ENCODE data around the gene RFT1. TPM values are rescaled to one million over a fixed set of nuclear protein-coding genes. Genes with fewer than 3 reads are reported as not detected.

Gene RFT1
- total and polyA plus RNA-seq, 2 of the 13 experiments (the other 11 are each of a cell fraction or from before 2014, with no cell fraction given): 23.2 to 37.0 TPM

GRCh38 chr3:53179580-53179979, 49.3 kb upstream of the RFT1 start:
- Histone ChIP-seq H4K20me1 (ENCODE audit: insufficient read depth, low read length) (no peaks in the 10 kb centered on the region), H3K9ac (ENCODE audit: insufficient read depth, low read depth, low read length) (no peak overlapping the region), H3K27me3 (ENCODE audit: control insufficient read depth in 1 of 2, insufficient read depth in 2 of 2, low read length in 2 of 2) (no peaks in the 10 kb centered on the region), H2AFZ (ENCODE audit: low read length) (no peak overlapping the region), H3K27ac (ENCODE audit: extremely low read length, insufficient read depth, low read length) (no peak overlapping the region), H3K4me2 (ENCODE audit: low read depth, low read length) (no peak overlapping the region), H3K79me2 (ENCODE audit: insufficient read depth, low read length) (no peaks in the 10 kb centered on the region), H3K4me3 (replicated peaks in 1 of 3; ENCODE audit: insufficient read depth in 1 of 3, low read depth in 2 of 3, low read length in 3 of 3) (no peak overlapping the region), H3K36me3 (replicated peaks in 1 of 2; ENCODE audit: control insufficient read depth in 1 of 2, insufficient read depth in 2 of 2, low read length in 2 of 2) (peaks cover 21 to 52% of the 10 kb centered on the region in 2 experiments; a peak in 4 of 5 replicates), H3K4me1 (ENCODE audit: insufficient read depth, low read length) (no peaks in the 10 kb centered on the region), H3K9me3 (ENCODE audit: low read length) (no peaks in the 10 kb centered on the region)
- WGBS (ENCODE audit: low lambda C conversion rate): 96% methylated on average over 14 of the region's 20 CpGs
- BruUV-seq (replicated peaks): no TSS peak
- FAIRE-seq (no peak), DNase-seq (ENCODE audit: low spot score) (no peak), ATAC-seq (no peak)
- ChIA-PET POLR2A (no interaction called here), CTCF (ENCODE audit: low intra/inter-chr PET ratio, low total read pairs) (no interaction called here)
- intact Hi-C loops (cut with micrococcal nuclease; ENCODE audit: unreplicated experiment) (no loop called here), in situ Hi-C loops (cut with HindIII; ENCODE audit: extremely low pct_ligation_motif_present, low pct_unique_long_range_greater_than_20kb) (no loop called here)
- no peak for TF ChIP-seq NFE2L1 (CRISPR knock-in tag; IDR thresholded peaks at IDR 0.05; ENCODE audit: borderline replicate concordance)
- peak; percentile 49 for TF ChIP-seq AGO2 (optimal IDR thresholded peaks at IDR 0.05; ENCODE audit: low read depth, low read length)

DNA sequence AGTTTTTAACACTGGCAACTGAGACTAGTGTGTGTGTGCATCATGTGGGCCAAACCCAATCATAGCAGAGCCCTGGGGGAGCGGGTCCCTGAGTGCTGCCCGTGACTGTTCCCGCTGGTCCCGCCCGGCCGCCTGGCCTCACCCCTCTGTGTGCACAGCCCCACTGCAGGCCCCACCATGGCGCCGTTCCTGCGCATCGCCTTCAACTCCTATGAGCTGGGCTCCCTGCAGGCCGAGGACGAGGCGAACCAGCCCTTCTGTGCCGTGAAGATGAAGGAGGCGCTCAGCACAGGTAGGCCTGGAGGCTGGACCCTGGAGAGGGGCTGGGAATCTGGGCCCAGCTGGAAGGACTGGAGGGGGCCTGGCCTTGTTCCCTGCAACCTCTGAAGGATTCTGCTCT, 48.0 kb upstream of the RFT1 start:
- no peak overlapping the region for H3K4me2 ChIP-seq (ENCODE audit: low read depth, low read length)
- no peaks in the 10 kb centered on the region for H4K20me1 ChIP-seq (ENCODE audit: insufficient read depth, low read length)
- ChIA-PET CTCF (ENCODE audit: low intra/inter-chr PET ratio, low total read pairs) (no interaction called here), POLR2A (interaction anchor here (1.2 kb wide), 1 partner anchor 15 kb away, joined by 3 read pairs; no protein-coding TSS in a partner anchor)
- TF ChIP-seq IKZF1 (IDR thresholded peaks at IDR 0.05): no peak
- no peak for TF ChIP-seq NR2F1 (CRISPR knock-in tag; IDR thresholded peaks at IDR 0.05)
- peak; percentile 40 for TF ChIP-seq AGO2 (optimal IDR thresholded peaks at IDR 0.05; ENCODE audit: low read depth, low read length)
- intact Hi-C loops (cut with micrococcal nuclease; ENCODE audit: unreplicated experiment) (no loop called here), in situ Hi-C loops (cut with HindIII; ENCODE audit: extremely low pct_ligation_motif_present, low pct_unique_long_range_greater_than_20kb) (no loop called here)
- H3K27ac ChIP-seq (ENCODE audit: extremely low read length, insufficient read depth, low read length): no peak overlapping the region
- no peak overlapping the region for H3K4me3 ChIP-seq (replicated peaks in 1 of 3; ENCODE audit: insufficient read depth in 1 of 3, low read depth in 2 of 3, low read length in 3 of 3)
- peaks cover 17 to 56% of the 10 kb centered on the region in 2 experiments; a peak in 4 of 5 replicates for H3K36me3 ChIP-seq (replicated peaks in 1 of 2; ENCODE audit: control insufficient read depth in 1 of 2, insufficient read depth in 2 of 2, low read length in 2 of 2)
- FAIRE-seq (no peak), DNase-seq (ENCODE audit: low spot score) (no peak), ATAC-seq (no peak)
- no peaks in the 10 kb centered on the region for H3K9me3 ChIP-seq (ENCODE audit: low read length)
- H3K79me2 ChIP-seq (ENCODE audit: insufficient read depth, low read length): no peaks in the 10 kb centered on the region
- no TSS peak for BruUV-seq (replicated peaks)
- H3K4me1 ChIP-seq (ENCODE audit: insufficient read depth, low read length): no peaks in the 10 kb centered on the region
- no peaks in the 10 kb centered on the region for H3K27me3 ChIP-seq (ENCODE audit: control insufficient read depth in 1 of 2, insufficient read depth in 2 of 2, low read length in 2 of 2)
- H3K9ac ChIP-seq (ENCODE audit: insufficient read depth, low read depth, low read length): no peak overlapping the region
- WGBS (ENCODE audit: low lambda C conversion rate): 96% methylated on average over 15 of the region's 15 CpGs
- H2AFZ ChIP-seq (ENCODE audit: low read length): no peak overlapping the region
